DND-41 (cell line): Measurements from ENCODE around the gene NDUFS8.

Experiments
- EZH2 ChIP-seq: IDR thresholded peaks from 3 replicates; pipeline ENCODE4 v1.6.1; 2012; ENCODE audit warnings: borderline replicate concordance, low read depth, mild to moderate bottlenecking, moderate library complexity, low read length, inconsistent platforms; ENCODE audit not compliant: severe bottlenecking
- TF ChIP-seq, protein P1 (sequence below): IDR thresholded peaks from 2 replicates; pipeline ENCODE4 v1.5.1; 2012; ENCODE audit warnings: borderline replicate concordance, low read length, moderate library complexity, mild to moderate bottlenecking; ENCODE audit not compliant: poor library complexity, severe bottlenecking; ENCODE audit errors: extremely low read depth

DNA sequence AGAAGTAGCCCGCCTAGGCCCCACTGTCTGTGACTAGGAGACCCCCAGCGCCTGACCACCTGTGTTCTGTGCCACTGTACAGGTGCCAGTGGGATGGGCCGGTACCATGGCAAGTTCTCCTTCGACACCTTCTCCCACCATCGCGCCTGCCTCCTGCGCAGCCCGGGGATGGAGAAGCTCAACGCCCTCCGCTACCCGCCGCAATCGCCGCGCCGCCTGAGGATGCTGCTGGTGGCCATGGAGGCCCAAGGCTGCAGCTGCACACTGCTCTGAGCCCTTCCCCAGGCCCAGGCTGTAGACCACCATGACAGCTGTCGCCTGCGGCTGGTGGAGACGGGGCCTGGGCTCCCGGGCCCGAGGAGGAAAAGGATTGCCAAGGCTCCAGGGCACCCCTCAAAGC, 2.8 kb upstream of the NDUFS8 start:
- TF ChIP-seq, protein P1, sequence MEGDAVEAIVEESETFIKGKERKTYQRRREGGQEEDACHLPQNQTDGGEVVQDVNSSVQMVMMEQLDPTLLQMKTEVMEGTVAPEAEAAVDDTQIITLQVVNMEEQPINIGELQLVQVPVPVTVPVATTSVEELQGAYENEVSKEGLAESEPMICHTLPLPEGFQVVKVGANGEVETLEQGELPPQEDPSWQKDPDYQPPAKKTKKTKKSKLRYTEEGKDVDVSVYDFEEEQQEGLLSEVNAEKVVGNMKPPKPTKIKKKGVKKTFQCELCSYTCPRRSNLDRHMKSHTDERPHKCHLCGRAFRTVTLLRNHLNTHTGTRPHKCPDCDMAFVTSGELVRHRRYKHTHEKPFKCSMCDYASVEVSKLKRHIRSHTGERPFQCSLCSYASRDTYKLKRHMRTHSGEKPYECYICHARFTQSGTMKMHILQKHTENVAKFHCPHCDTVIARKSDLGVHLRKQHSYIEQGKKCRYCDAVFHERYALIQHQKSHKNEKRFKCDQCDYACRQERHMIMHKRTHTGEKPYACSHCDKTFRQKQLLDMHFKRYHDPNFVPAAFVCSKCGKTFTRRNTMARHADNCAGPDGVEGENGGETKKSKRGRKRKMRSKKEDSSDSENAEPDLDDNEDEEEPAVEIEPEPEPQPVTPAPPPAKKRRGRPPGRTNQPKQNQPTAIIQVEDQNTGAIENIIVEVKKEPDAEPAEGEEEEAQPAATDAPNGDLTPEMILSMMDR: no peak
- TF ChIP-seq EZH2: no peak
